GM12873 (cell line): Measurements from ENCODE around the gene SLC15A1.

Experiments used
- CTCF ChIP-seq: IDR thresholded peaks from 2 replicates; pipeline ENCODE4 v1.5.1; 2012; ENCODE audit warnings: low read depth, mild to moderate bottlenecking, moderate library complexity, low read length, control low read depth; ENCODE audit not compliant: insufficient read depth; ENCODE audit errors: missing control alignments

The SLC15A1 gene

GRCh38 chr13:98691360-98691759, 61.1 kb downstream of the SLC15A1 start:
- TF ChIP-seq CTCF, result no peak

- TF ChIP-seq CTCF, result no peak
Measured at GRCh38 chr13:98690348-98691022, 62.0 kb downstream of the SLC15A1 start.

GRCh38 chr13:98689347-98689968, 63.0 kb downstream of the SLC15A1 start:
- TF ChIP-seq CTCF, result no peak

GRCh38 chr13:98688373-98688772, 64.1 kb downstream of the SLC15A1 start:
- no peak for TF ChIP-seq CTCF

- TF ChIP-seq CTCF, result no peak
Measured at GRCh38 chr13:98687319-98687718, 65.2 kb downstream of the SLC15A1 start.

GRCh38 chr13:98686270-98686669, 66.2 kb downstream of the SLC15A1 start:
- TF ChIP-seq CTCF, result no peak

GRCh38 chr13:98685146-98685545, 67.3 kb downstream of the SLC15A1 start:
- TF ChIP-seq CTCF, result no peak
